HEK293T (cell line): Measurements from ENCODE around the gene CLCN7.
"Not testable (repeated sequence)": the region's sequence is repeated elsewhere in the genome, so short reads cannot be mapped to it uniquely, and the experiment has no call there.

Experiments
- CTCF ChIA-PET: fragments of 350-600 bp; formaldehyde crosslinking; extraction: SDS; loops from one replicate; lab custom pipeline; 2021; ENCODE audit warnings: antibody characterized with exemption, inconsistent platforms; lab: Yijun Ruan, JAX
- POLR2A ChIA-PET: fragments of 350-600 bp; formaldehyde crosslinking; extraction: SDS; loops from one replicate; lab custom pipeline; 2020; ENCODE audit warnings: antibody characterized with exemption, inconsistent platforms; lab: Yijun Ruan, JAX
- DNase-seq: peaks from one replicate; pipeline ENCODE4 v3.0.0; 2012; ENCODE audit warnings: mixed read lengths; ENCODE audit errors: extremely low spot score
- ARNT ChIP-seq: fragments of 450-650 bp; IDR thresholded peaks from 2 replicates; pipeline ENCODE4 v1.6.1; 2017; ENCODE audit warnings: mild to moderate bottlenecking
- BHLHE40 ChIP-seq: fragments of 450-650 bp; IDR thresholded peaks from 2 replicates; pipeline ENCODE4 v1.6.1; 2016; ENCODE audit warnings: mild to moderate bottlenecking, moderate library complexity, borderline replicate concordance
- CTBP1 ChIP-seq: fragments of 450-650 bp; IDR thresholded peaks from 2 replicates; pipeline ENCODE4 v1.6.1; 2016; ENCODE audit warnings: borderline replicate concordance
- ELF4 ChIP-seq: fragments of 450-650 bp; IDR thresholded peaks from 2 replicates; pipeline ENCODE4 v1.6.1; 2017; ENCODE audit warnings: antibody characterized with exemption
- FOXA1 ChIP-seq: fragments of 450-650 bp; IDR thresholded peaks from 2 replicates; pipeline ENCODE4 v1.6.1; 2016; ENCODE audit warnings: mild to moderate bottlenecking
- FOXK2 ChIP-seq: fragments of 450-650 bp; IDR thresholded peaks from 2 replicates; pipeline ENCODE4 v1.6.1; 2016; ENCODE audit warnings: mild to moderate bottlenecking
- FOXM1 ChIP-seq: fragments of 450-650 bp; IDR thresholded peaks from 2 replicates; pipeline ENCODE4 v1.6.1; 2017; ENCODE audit warnings: mild to moderate bottlenecking, borderline replicate concordance
- HDGF ChIP-seq: fragments of 450-650 bp; IDR thresholded peaks from 2 replicates; pipeline ENCODE4 v1.6.1; 2017; ENCODE audit warnings: antibody characterized with exemption, borderline replicate concordance
- L3MBTL2 ChIP-seq: fragments of 450-650 bp; conservative IDR thresholded peaks from 2 replicates; pipeline ENCODE4 v1.6.1; 2016; ENCODE audit warnings: mild to moderate bottlenecking
- LEF1 ChIP-seq: fragments of 450-650 bp; IDR thresholded peaks from 2 replicates; pipeline ENCODE4 v1.6.1; 2017; ENCODE audit warnings: mild to moderate bottlenecking, borderline replicate concordance
- NFRKB ChIP-seq: fragments of 450-650 bp; IDR thresholded peaks from 2 replicates; pipeline ENCODE4 v1.6.1; 2016; ENCODE audit warnings: mild to moderate bottlenecking, moderate library complexity
- PKNOX1 ChIP-seq: fragments of 450-650 bp; IDR thresholded peaks from 2 replicates; pipeline ENCODE4 v1.6.1; 2016
- SP1 ChIP-seq: fragments of 450-650 bp; IDR thresholded peaks from 2 replicates; pipeline ENCODE4 v1.6.1; 2017
- SUZ12 ChIP-seq: fragments of 450-650 bp; IDR thresholded peaks from 2 replicates; pipeline ENCODE4 v1.6.1; 2016; ENCODE audit warnings: mild to moderate bottlenecking
- TARDBP ChIP-seq: fragments of 450-650 bp; IDR thresholded peaks from 2 replicates; pipeline ENCODE4 v1.6.1; 2016
- ZNF384 ChIP-seq: fragments of 450-650 bp; IDR thresholded peaks from 2 replicates; pipeline ENCODE4 v1.6.1; 2016

Gene CLCN7

GRCh38 chr16:1481906-1482835 is 7.3 kb upstream of the CLCN7 start:
- CTCF ChIA-PET: no interaction called here
- POLR2A ChIA-PET: interaction anchor here (1.1 kb wide), 1 partner anchor 11 kb away, joined by 3 read pairs; the partner anchor contains the start of gene TELO2
- no peak for TF ChIP-seq CTBP1
- no peak for TF ChIP-seq NFRKB
- TF ChIP-seq ELF4: no peak
- no peak for TF ChIP-seq PKNOX1
- TF ChIP-seq SUZ12: no peak
- TF ChIP-seq LEF1: no peak
- no peak for TF ChIP-seq SP1
- TF ChIP-seq ZNF384: no peak
- TF ChIP-seq L3MBTL2: no peak
- TF ChIP-seq ARNT: no peak
- no peak for TF ChIP-seq FOXM1
- DNase-seq: no peak

GRCh38 chr16:1478937-1479336 is 4.1 kb upstream of the CLCN7 start:
- POLR2A ChIA-PET: interaction anchor here (1.0 kb wide), 1 partner anchor 8 kb away, joined by 3 read pairs; no protein-coding TSS in a partner anchor

GRCh38 chr16:1477033-1477432 is 2.2 kb upstream of the CLCN7 start:
- ChIA-PET CTCF (no interaction called here), POLR2A (interaction anchor here (1.3 kb wide), 1 partner anchor 15 kb away, joined by 4 read pairs; no protein-coding TSS in a partner anchor)
- no peak for DNase-seq
- no peak for TF ChIP-seq SP1
- TF ChIP-seq L3MBTL2: no peak
- no peak for TF ChIP-seq CTBP1
- TF ChIP-seq FOXA1: no peak
- TF ChIP-seq LEF1: no peak
- TF ChIP-seq ARNT: no peak
- TF ChIP-seq ELF4: no peak
- TF ChIP-seq FOXM1: no peak
- no peak for TF ChIP-seq FOXK2
- TF ChIP-seq SUZ12: no peak
- no peak for TF ChIP-seq BHLHE40
- TF ChIP-seq ZNF384: no peak
- TF ChIP-seq HDGF: no peak
- no peak for TF ChIP-seq NFRKB
- no peak for TF ChIP-seq PKNOX1
- TF ChIP-seq TARDBP: no peak

More at GRCh38 chr16:1478937-1479336, 4.1 kb upstream of the CLCN7 start:
- CTCF ChIA-PET, DNase-seq: not testable (repeated sequence)

- TF ChIP-seq PKNOX1 (no peak), FOXM1 (no peak), FOXK2 (no peak), ZNF384 (no peak), SUZ12 (no peak), BHLHE40 (no peak), ARNT (no peak), ELF4 (no peak), FOXA1 (no peak), SP1 (no peak), HDGF (no peak), CTBP1 (no peak)
- ChIA-PET POLR2A (interaction anchor here (0.9 to 1.0 kb wide), 2 partner anchors 15 to 17 kb away, joined by 3 to 6 read pairs; partner anchors contain the start of gene TELO2), CTCF (no interaction called here)
Observed at GRCh38 chr16:1475552-1476114, 805 bp upstream of the CLCN7 start.

GRCh38 chr16:1474082-1474795 is 589 bp downstream of the CLCN7 start:
- ChIA-PET CTCF (no interaction called here), POLR2A (no interaction called here)
- DNase-seq: peak; percentile 30
- no peak for TF ChIP-seq HDGF
- no peak for TF ChIP-seq ARNT
- no peak for TF ChIP-seq LEF1
- TF ChIP-seq BHLHE40: no peak
- TF ChIP-seq TARDBP: no peak
- no peak for TF ChIP-seq FOXM1
- TF ChIP-seq FOXK2: no peak
- no peak for TF ChIP-seq FOXA1
- TF ChIP-seq L3MBTL2: no peak
- no peak for TF ChIP-seq ELF4
- no peak for TF ChIP-seq NFRKB
- no peak for TF ChIP-seq SUZ12
- no peak for TF ChIP-seq ZNF384
- no peak for TF ChIP-seq SP1
- no peak for TF ChIP-seq PKNOX1
- TF ChIP-seq CTBP1: no peak

More at GRCh38 chr16:1475552-1476114, 805 bp upstream of the CLCN7 start:
- no peak for DNase-seq
